G401.6 (cell line): ENCODE results near the gene ZFR2.
A peak's percentile ranks its signal among the peaks of the same experiment; 100 is the strongest.
"Not testable (repeated sequence)": the region's sequence is repeated elsewhere in the genome, so short reads cannot be mapped to it uniquely, and the experiment has no call there.

ENCODE experiments used
- FAIRE-seq: peaks from 2 replicates; lab custom pipeline; 2012; peaks lifted over from hg19 to GRCh38; lab: Jason Lieb, UNC

ZFR2 gene

GRCh38 chr19:3868770-3869456 is at the start of gene ZFR2:
Gene ZFR2 (minus strand): TSS chr19:3869038. CDS start chr19:3869017, 21 bp downstream.
- no peak for FAIRE-seq

GRCh38 chr19:3916033-3916432 is 47.2 kb upstream of the ZFR2 start:
- FAIRE-seq, result no peak

DNA sequence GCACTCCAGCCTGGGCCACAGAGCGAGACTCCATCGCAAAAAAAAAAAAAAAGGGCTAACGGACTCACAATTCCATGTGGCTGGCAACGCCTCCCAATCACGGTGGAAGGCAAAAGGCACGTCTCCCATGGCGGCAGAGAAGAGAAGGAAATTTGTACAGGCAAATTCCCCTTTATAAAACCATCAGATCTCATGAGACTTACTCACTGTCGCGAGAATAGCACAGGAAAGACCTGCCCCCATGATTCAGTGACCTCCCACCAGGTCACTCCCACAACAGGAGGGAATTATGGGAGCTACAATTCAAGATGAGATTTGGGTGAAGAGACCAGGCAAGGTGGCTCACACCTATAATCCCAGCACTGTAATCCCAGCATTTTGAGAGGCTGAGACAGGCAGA is 45.4 kb upstream of the ZFR2 start:
- no peak for FAIRE-seq

DNA sequence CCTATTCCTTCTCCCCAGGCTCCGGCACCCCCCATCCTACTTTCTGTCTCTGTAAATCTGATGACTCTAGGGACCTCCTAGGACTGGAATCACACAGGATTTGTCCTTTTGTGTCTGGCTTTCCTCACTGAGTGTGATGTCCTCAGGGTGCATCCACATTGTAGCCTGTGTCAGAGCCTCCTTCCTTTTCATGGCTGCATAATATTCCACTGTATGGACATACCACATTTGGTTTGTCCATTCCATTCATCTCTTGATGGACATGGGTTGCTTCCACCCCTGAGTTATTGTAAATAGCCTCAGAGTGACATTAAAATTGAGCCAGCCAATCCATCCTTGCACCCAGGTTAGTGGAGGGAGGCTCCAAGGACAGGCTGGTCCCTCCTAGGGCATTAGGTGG is 41.3 kb upstream of the ZFR2 start:
- no peak for FAIRE-seq

GRCh38 chr19:3908266-3909054 is 39.6 kb upstream of the ZFR2 start:
- FAIRE-seq, result no peak

DNA sequence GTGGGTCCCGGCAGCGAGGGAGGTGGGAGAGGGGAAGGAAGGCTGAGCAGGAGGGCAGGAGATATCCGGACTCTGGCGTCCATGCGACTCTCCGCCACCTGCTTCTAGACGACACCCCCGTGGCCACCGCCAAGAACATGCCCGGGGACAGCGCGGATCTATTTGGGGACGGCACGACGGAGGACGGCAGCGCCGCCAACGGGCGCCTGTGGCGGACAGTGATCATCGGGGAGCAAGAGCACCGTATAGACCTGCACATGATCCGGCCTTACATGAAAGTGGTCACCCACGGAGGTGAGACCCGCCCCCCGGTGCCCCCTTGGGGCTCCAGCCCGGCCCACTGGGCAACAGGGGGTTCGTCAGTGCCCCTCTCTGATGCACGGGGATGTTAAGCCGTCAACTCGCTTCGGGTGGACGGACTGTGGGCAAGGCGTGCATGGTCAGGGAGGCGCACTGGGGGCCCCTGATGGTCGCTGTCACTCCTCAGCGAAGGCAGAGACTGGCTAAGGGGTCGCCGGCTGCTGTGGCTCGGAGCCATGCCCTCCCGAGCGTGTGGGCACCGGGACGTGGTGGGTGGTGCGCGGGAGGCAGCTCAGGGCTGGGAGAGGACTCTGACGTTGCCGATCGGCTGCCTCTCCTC is 38.9 kb upstream of the ZFR2 start:
- FAIRE-seq, result no peak

GRCh38 chr19:3904233-3904632 is 35.4 kb upstream of the ZFR2 start:
- FAIRE-seq, result no peak

- no peak for FAIRE-seq
Measured at GRCh38 chr19:3902317-3902973, 33.6 kb upstream of the ZFR2 start.

- FAIRE-seq, result no peak
Measured at GRCh38 chr19:3899531-3900294, 30.9 kb upstream of the ZFR2 start.

GRCh38 chr19:3898426-3898825 is 29.6 kb upstream of the ZFR2 start:
- no peak for FAIRE-seq

- FAIRE-seq, result no peak
Measured at GRCh38 chr19:3897936-3898335, 29.1 kb upstream of the ZFR2 start.

- no peak for FAIRE-seq
Measured at GRCh38 chr19:3895788-3896187, 26.9 kb upstream of the ZFR2 start.

GRCh38 chr19:3894959-3895358 is 26.1 kb upstream of the ZFR2 start:
- not testable (repeated sequence) for FAIRE-seq

DNA sequence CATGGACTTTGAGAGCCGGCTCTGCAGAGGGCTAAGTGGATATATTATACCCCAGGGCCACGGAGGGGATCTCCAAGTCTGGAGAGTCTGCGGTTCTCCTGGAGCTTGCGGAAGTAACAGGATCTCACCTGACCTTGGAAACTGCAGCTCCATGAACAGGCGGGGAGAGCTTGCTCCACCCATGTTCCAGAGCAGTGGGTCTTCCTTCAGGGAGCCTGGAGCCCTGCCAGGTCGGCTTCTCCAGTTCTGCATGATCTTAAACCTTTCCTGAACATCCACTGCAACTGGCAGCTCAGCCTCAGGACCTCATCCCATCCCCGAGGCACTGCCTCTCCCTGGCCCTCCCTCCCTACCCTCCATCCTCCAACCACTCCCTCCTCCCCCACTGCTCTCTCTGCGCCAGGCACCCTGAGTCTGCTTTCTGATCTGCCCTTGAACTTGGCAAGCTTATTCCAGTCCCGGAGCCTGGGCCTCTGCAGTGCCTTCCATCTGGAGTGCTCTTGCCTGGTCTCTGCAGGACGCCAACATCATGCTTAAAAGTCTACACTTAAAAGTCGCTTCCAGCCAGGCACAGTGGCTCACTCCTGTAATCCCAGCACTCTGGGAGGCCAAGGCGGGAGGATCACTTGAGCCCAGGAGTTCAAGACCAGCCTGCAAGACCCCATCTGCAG is 24.8 kb upstream of the ZFR2 start:
- FAIRE-seq, result no peak

- no peak for FAIRE-seq
Measured at GRCh38 chr19:3890591-3890990, 21.8 kb upstream of the ZFR2 start.

GRCh38 chr19:3882041-3882384 is 13.2 kb upstream of the ZFR2 start:
- no peak for FAIRE-seq

DNA sequence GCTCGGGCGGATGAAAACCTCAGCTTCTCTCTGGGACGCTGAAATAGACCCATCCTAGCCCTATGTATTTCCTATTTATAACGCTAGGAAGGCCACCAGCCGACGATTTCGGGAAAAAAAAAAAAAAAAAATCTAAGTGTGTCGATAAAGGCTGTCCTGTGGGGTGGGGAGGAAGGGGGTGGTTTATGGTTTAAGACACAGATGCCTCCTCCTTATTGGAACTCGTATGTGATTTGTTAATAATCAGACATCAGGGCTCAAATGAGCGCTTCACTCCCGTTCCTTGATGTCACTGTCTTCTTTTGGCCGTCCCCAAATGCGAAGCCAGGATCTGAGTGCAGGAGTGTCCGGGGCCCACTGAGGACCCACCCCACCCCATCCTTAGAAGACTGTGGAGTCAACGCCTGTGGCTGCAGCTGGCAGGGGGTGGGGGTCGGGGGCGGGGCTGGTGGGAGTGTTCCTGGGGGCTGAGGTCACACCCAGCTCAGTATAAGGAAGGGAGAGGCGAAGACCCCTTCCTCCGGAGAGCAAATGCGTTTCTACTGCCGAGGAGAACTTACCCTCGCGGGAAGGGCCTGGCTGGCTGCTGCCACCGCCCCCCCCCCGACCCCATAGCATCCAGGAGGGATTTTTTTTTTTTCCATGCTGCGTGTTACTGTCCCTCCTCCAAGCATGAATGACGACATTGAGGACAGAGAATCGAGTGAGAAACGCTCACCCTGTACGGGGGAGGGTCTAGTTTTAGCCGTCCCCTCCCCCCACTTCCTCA is 12.6 kb upstream of the ZFR2 start:
- no peak for FAIRE-seq

DNA sequence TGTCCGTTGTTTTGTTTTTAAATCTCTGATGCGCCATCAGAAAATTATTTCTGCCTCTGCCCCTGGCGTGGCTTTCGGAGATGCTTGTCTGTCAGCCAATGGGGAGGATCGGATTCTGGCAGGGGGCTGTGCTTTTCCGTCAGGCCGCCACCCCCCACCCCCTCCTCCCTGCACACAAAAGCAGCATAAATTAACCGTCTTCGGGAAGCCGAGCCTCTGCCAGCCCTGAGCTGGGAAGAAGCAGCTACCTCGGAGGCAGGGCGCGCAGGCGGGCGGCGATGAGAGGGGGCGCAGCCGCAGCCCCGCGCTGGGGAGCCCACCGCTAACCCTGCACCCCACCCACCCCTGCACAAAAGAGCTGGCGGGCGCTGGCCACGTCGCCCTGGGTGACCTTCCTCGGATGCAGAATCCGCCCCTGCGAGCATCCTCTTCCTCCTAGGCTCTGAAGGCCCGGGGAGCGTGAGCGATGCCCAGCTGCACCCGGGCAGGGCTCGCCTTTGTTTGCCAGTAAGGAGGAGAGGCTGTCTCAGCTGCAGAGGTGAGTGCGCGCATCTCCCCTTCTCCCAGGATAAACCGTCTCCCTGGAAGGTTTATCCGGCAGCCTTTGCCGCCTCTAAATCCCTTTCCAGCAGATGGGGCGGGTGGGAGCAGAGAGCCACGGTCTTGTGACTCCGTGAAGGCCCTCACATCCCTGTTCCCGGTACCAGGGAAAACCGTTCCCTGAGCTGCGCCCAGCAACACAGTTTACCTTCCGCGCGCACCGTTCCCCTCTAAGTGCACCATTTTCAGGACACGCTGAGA is 11.8 kb upstream of the ZFR2 start, which contains the start of gene ATCAY:
Gene ATCAY, plus strand, starts transcription at position 215 of the 801 bp plus-strand sequence. CDS start 5,083 bp downstream, outside the sequence.
- FAIRE-seq, result peak; percentile 96

- no peak for FAIRE-seq
Measured at GRCh38 chr19:3879656-3880055, 10.8 kb upstream of the ZFR2 start.

DNA sequence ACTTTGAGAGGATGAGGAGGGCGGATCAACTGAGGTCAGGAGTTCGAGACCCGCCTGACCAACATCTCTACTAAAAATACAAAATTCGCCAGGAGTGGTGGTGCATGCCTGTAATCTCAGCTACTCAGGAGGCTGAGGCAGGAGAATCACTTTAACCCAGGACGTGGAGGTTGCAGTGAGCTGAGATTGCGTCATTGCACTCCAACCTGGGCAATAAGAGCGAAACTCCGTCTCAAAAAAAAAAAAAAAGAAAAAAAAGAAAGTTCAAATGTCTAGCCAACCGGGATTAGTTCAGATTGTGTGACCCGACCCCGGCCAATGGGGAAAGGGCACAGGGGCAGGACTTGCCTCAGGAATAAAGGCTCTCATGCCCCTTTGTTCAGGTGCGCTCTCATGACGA is 5.9 kb upstream of the ZFR2 start:
- not testable (repeated sequence) for FAIRE-seq
